Omental fat pad (tissue), 4 donors: ENCODE results near the gene TSC22D3. TPM values are rescaled to one million over a fixed set of nuclear protein-coding genes. Genes with fewer than 3 reads are reported as not detected.

ENCODE experiments used
- ATAC-seq: fragments of 150-250 bp; one replicate; pipeline ENCODE4 v1.9.1; 2016; ENCODE audit warnings: mild to moderate bottlenecking, moderate library complexity; ENCODE audit not compliant: low FRiP score
- DNase-seq: peaks from one replicate; pipeline ENCODE4 v3.0.0-alpha.2; 2019; ENCODE audit warnings: low spot score
- CTCF ChIP-seq, 3 donors: fragments of 450-650 bp; IDR thresholded peaks; one replicate each; pipeline ENCODE4 v1.5.1; 2016 to 2017; ENCODE audit warnings: antibody characterized with exemption in 3 of 3, mild to moderate bottlenecking in 3 of 3, moderate library complexity in 2 of 3
- total RNA-seq, 4 donors: library from RNA; depleted of rRNA; stranded (reverse); fragments of >200 nt; gene quantifications; one replicate each; pipeline ENCODE4 v1.1.0, GENCODE V29; 2016

The TSC22D3 gene
- total RNA-seq, 4 donors from 2014 or later, result 316 to 869 (median 357) TPM

- DNase-seq (no peak), ATAC-seq (peak; percentile 29)
- TF ChIP-seq CTCF (IDR thresholded peaks at IDR 0.05), result no peak
These were observed 92.3 kb downstream of the TSC22D3 start for GRCh38 chrX:107683124-107683895.

- ATAC-seq, result no peak
These were observed 93.3 kb downstream of the TSC22D3 start for GRCh38 chrX:107682256-107682655.

GRCh38 chrX:107678957-107679740, 96.4 kb downstream of the TSC22D3 start:
- DNase-seq (no peak), ATAC-seq (peak; percentile 25)
- no peak for TF ChIP-seq CTCF (IDR thresholded peaks at IDR 0.05)

More at GRCh38 chrX:107682256-107682655, 93.3 kb downstream of the TSC22D3 start:
- no peak for DNase-seq
- no peak for TF ChIP-seq CTCF (IDR thresholded peaks at IDR 0.05)

- DNase-seq, result no peak
- ATAC-seq, result no peak
- no peak for TF ChIP-seq CTCF (IDR thresholded peaks at IDR 0.05)
These were observed 97.7 kb downstream of the TSC22D3 start for GRCh38 chrX:107677909-107678308.

GRCh38 chrX:107677501-107677901, 98.1 kb downstream of the TSC22D3 start:
- DNase-seq, result no peak
- no peak for ATAC-seq
- TF ChIP-seq CTCF (IDR thresholded peaks at IDR 0.05), result no peak

- no peak for TF ChIP-seq CTCF (IDR thresholded peaks at IDR 0.05)
- peak; percentile 64 for ATAC-seq
These were observed 98.8 kb downstream of the TSC22D3 start for GRCh38 chrX:107676559-107677378.

More at GRCh38 chrX:107676559-107677378, 98.8 kb downstream of the TSC22D3 start:
- DNase-seq, result no peak
